IPS-11a (cell line): ENCODE measurements around the gene LRRC8A.
"Not testable (repeated sequence)": the region's sequence is repeated elsewhere in the genome, so short reads cannot be mapped to it uniquely, and the experiment has no call there.

Experiments used
- H3K4me3 ChIP-seq: one replicate; pipeline ENCODE4 v1.5.1; 2013; ENCODE audit warnings: low read depth, low read length, control low read depth

LRRC8A gene

GRCh38 chr9:128881884-128882676 is at the start of gene LRRC8A, which contains the start of gene KYAT1:
LRRC8A (plus strand) TSS chr9:128882133; CDS start chr9:128907165, 25,032 bp downstream.
KYAT1 (minus strand) TSS chr9:128881950; CDS start chr9:128845405, 36,545 bp downstream.
- peak within 1 kb of the TSS; percentile 87 for H3K4me3 ChIP-seq

DNA sequence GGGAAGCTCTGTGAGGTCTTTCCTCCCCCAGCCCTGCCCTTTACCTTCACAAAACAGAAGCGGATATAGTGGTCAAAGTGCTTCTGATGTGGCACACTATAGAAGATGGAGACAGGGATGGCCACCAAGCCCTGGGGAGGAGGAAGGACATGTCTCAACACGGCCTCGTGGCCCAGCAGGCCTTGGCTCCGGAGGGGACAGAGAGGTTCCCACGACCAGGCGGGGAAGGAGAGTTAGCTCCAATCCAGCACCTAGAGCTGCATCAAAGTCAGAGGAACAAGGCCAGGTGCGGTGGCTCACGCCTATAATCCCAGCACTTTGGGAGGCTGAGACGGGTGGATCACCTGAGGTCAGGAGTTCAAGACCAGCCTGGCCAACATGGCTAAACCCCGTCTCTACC is 48.2 kb upstream of the LRRC8A start:
- H3K4me3 ChIP-seq: no peak overlapping the region

GRCh38 chr9:128835246-128836210 is 46.4 kb upstream of the LRRC8A start:
- H3K4me3 ChIP-seq: no peak overlapping the region

- H3K4me3 ChIP-seq: no peak overlapping the region
These were observed 45.3 kb upstream of the LRRC8A start for GRCh38 chr9:128836509-128837145.

- H3K4me3 ChIP-seq: no peak overlapping the region
These were observed 43.6 kb upstream of the LRRC8A start for GRCh38 chr9:128838338-128838737.

DNA sequence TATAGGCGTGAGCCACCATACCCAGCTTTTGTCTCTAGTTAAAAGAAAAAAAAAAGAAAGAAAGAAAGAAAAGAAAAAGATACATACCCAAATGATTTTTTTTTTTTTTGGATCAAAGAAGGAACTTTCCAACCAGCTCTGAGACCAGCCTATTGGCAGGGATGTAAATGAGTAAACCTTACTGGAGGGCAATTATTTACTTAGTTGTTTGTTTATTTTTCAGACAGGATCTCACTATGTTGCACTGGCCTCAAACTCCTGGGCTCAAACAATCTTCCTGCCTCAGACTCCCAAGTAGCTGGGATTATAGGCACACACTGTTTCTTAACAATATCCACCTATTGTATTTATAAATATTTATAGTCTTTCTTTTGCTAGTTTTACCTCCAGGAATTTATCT is 41.4 kb upstream of the LRRC8A start:
- H3K4me3 ChIP-seq: no peak overlapping the region

- H3K4me3 ChIP-seq: no peak overlapping the region
These were observed 40.0 kb upstream of the LRRC8A start for GRCh38 chr9:128841694-128842492.

GRCh38 chr9:128843171-128843570 is 38.8 kb upstream of the LRRC8A start:
- not testable (repeated sequence) for H3K4me3 ChIP-seq

DNA sequence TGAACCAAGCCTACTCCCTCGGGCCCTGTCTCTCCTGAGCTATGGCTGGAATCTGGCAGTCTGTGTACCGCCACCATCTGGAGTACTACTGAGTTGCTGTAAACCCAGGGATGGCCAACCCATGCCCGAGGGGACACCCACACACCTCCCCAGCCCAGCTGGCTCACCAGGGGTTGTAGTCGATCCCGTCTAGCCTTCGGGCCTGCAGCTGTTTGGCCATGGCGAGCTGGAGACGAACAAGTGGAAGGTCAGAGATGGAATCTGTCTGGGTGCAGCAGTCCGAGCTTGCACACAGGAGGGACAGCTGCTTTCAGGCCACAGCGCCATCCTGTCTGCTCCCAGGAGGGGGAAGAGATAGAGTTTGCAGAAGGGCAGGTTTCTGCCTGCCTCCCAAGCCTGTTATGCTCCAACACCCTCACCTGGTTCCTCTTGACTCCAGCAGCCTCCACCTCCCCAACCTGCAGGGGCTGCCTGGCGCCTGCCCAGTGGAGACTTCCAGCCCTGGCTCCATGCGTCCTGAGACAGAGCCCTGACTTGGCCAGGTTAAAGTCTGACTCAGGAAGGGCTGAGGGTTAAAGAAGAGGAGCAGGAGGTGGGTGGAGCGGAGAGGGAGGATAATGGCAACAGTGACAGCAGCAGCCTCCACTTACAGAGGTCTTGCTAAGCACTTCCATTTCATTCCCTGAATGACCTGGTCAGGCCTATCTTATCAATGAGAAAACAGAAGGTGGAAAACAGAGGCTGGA is 36.6 kb upstream of the LRRC8A start:
- H3K4me3 ChIP-seq: no peak overlapping the region

DNA sequence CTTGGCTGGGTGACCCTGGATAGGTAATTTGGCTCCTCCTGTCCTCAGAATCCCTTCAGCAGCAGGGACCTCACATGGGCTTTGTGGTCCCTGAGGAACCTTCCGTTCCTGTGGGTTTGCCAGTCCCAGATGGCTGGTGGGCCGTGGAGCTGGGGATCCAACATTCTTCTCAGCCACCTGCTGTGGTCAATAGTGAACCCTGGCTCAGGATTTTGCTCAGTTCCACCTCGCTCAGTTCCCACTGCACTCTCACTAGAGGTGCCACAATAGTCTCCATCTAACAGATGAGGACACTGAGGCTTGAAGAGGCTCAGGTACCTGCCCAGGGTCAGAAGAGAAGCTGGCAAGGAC is 35.3 kb upstream of the LRRC8A start:
- no peak overlapping the region for H3K4me3 ChIP-seq

DNA sequence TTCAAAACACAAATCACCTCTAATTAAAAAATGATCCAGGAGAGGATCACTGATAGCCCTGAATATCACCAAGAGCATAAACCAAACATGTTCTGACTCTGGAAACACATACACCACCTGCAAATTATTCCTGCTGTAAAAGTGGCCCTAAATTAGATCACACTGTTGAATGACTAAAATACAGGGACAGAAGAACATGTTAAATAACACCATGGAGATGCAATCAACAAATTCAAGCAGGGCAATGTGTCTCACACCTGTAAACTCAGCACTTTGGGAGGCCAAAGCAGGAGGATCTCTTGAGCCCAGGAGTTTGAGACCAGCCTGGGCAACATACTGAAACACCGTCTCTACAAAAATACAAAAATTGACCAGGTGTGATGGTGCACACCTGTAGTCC is 34.1 kb upstream of the LRRC8A start:
- no peak overlapping the region for H3K4me3 ChIP-seq

GRCh38 chr9:128851024-128851423 is 30.9 kb upstream of the LRRC8A start:
- not testable (repeated sequence) for H3K4me3 ChIP-seq

- H3K4me3 ChIP-seq: not testable (repeated sequence)
These were observed 29.9 kb upstream of the LRRC8A start for GRCh38 chr9:128851779-128852600.

DNA sequence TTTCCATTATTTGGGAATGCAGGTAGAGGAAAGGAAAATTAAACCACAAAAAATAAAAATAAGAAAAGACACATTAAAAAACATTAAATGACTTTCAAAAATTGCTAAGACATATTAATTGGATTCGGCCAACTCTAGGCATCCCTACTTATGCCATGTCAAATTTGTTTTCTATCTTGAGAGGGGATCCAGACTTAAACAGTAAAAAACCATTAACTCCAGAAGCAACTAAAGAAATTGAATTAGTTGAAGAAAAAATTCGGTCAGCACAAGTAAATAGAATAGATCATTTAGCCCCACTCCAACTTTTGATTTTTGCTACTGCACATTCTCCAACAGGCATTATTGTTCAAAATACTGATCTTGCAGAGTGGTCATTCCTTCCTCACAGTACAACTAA is 29.3 kb upstream of the LRRC8A start:
- H3K4me3 ChIP-seq: not testable (repeated sequence)

DNA sequence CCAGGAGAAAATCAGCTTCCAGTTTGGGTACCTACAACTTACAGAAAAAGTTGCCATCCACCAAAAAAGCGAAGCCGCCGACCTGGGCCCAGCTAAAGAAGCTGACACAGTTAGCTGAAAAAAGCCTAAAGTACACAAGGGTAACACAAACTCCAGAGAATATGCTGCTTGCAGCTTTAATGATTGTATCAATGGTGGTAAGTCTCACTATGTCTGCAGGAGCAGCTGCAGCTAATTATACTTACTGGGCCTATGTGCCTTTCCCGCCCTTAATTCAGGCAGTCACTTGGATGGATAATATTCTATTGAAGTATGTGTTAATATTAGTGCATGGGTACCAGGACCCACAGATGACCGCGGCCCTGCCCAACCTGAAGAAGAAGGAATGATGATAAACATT is 27.5 kb upstream of the LRRC8A start:
- not testable (repeated sequence) for H3K4me3 ChIP-seq

GRCh38 chr9:128858476-128858875 is 23.5 kb upstream of the LRRC8A start:
- H3K4me3 ChIP-seq: not testable (repeated sequence)

GRCh38 chr9:128860937-128861336 is 21.0 kb upstream of the LRRC8A start:
- H3K4me3 ChIP-seq: no peak overlapping the region

GRCh38 chr9:128861501-128861900 is 20.4 kb upstream of the LRRC8A start:
- no peak overlapping the region for H3K4me3 ChIP-seq

DNA sequence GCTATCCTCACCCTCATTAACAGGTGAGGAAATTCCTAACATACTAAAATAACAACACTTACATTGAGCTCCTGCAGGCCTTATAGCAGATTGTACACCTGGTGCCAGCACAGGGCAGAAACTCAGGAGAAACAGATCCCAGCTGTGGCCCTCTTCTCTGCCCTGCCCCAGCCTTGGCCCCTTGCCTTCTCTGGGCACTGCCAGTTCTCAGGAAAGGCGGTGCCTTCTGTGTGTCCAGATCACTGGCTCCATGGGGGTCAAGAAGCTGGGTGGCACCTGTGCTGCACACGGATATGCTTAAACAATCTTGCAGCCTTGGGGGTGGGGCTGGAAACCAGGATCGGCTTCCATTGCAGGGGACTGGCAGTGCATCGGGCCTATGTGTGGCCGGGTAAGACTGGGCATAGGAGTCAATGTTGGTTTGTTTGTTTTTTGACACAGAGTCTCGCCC is 19.5 kb upstream of the LRRC8A start:
- no peak overlapping the region for H3K4me3 ChIP-seq
